ENCODE measurements around the gene CSF1. TPM values are rescaled to one million over a fixed set of nuclear protein-coding genes. Genes with fewer than 3 reads are reported as not detected.
A peak's percentile ranks its signal among the peaks of the same experiment; 100 is the strongest.

The CSF1 gene
- total RNA-seq, 3 donors from 2014 or later, result 6.5 to 34.4 (median 19.9) TPM

DNA sequence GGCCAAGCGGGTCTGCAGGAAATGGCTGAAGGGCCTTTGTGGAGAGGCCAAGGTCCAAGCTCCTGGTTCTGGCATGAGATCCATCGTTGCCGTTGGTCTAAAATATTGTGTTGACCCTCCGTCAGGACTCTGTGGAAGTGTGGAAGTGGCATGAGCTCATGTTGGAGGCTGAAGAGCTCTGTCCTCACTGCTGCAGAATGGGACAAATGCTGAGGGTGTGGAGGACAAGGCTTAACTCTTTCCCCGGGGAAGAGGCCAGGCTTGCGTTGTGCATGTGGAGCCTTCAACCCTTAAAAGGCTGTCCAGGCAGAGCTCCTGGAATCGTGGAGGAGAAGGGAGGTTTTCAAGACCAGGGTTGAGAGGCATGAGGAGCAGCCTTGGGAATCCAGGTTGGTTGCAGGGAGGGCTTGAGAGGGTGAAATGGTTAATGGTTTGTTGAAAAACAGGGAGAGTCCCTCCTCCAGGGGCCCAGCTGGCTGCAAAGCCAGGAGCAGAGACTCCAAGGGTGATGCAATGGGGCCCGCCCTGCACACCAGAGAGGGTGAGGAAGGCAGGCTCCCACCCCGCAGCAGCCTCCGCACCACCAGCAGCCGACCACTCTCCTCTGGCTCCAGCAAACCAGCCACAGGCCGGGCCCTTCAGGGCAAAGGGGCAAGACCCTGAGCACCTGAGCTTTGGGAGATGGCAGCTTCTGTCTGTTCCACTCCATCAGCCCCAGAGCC lies 67.2 kb downstream of the CSF1 start:
- Histone ChIP-seq H3K36me3 (ENCODE audit: low read depth) (no peaks in the 10 kb centered on the region), H3K4me3 (no peak overlapping the region), H3K4me1 (ENCODE audit: low read depth) (peaks cover 14% of the 10 kb centered on the region), H3K9me3 (no peaks in the 10 kb centered on the region)
- peak in 1 of 3 donors; percentile 55 for DNase-seq
- TF ChIP-seq, protein P1, sequence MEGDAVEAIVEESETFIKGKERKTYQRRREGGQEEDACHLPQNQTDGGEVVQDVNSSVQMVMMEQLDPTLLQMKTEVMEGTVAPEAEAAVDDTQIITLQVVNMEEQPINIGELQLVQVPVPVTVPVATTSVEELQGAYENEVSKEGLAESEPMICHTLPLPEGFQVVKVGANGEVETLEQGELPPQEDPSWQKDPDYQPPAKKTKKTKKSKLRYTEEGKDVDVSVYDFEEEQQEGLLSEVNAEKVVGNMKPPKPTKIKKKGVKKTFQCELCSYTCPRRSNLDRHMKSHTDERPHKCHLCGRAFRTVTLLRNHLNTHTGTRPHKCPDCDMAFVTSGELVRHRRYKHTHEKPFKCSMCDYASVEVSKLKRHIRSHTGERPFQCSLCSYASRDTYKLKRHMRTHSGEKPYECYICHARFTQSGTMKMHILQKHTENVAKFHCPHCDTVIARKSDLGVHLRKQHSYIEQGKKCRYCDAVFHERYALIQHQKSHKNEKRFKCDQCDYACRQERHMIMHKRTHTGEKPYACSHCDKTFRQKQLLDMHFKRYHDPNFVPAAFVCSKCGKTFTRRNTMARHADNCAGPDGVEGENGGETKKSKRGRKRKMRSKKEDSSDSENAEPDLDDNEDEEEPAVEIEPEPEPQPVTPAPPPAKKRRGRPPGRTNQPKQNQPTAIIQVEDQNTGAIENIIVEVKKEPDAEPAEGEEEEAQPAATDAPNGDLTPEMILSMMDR (IDR thresholded peaks at IDR 0.05), result no peak
- ATAC-seq, result no peak
- intact Hi-C loops (cut with DNase I, micrococcal nuclease), result no loop called here

DNA sequence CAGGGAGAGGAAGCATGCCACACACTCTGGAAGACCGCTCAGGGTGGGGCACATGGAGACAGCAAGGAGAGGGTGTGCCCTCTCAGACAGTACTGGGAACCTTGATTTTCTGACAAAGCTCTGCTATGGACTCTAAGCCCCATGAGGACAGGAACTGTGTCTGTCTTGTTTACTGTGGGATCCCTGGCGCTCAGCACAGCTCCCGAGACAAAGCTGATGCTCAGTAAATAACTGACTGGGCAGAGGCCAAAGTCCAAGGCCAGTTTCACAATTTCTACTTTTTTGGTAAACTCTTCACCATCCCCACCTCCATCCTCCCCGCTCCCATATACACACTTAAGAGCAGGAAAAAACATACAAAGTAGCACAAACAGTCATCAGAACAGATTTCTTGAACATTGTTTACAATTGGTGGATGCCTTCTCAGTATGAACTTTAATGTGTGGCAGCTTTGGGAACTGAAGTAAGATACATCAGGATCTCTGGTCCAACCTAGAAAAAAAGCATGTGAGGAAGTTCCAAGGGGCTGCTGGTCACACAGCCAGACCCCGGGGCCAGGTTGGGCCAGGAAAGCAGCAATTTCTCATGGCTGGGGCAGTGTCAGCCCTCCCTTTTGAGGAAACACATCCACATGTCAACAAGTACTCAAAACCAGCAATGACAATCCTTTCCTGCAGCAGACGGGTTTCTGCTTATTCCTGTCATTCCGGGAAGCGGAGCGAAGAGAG lies 68.3 kb downstream of the CSF1 start:
- H3K4me1 ChIP-seq (ENCODE audit: low read depth), result peaks cover 14% of the 10 kb centered on the region
- H3K36me3 ChIP-seq (ENCODE audit: low read depth), result no peaks in the 10 kb centered on the region
- H3K4me3 ChIP-seq, result no peak overlapping the region
- intact Hi-C loops (cut with DNase I, micrococcal nuclease), result no loop called here
- ATAC-seq, result peak; percentile 4
- H3K9me3 ChIP-seq, result no peaks in the 10 kb centered on the region
- TF ChIP-seq, protein P1 (IDR thresholded peaks at IDR 0.05), result no peak
- peak in 1 of 3 donors; percentile 26 for DNase-seq

DNA sequence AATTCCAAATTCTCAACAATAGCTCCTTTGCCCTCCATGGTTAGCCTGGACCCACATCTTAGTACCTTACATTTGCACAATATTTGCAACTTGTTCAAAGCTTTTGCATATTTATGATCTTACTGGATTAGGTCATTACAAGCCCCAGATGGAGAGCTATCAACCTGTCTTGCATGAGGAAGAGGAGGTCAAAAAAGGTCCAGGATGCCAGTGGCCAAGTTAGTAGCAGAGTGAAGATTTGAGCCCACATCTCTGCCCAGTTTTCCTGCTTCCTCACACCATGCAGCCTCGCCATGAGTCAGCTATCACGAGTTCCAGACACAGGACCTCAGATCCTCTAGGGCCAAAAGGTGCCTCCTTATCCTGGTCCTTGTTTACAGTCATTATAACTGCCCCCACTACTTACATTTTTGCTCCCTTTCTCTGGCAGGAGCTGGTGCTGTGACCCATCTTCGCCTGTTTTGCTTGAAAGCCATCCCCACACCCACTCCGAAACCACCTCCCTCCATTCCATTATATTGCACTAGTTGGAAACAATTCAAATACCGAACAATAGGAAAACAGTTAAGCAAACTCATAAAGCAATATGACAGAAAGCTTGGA lies 68.9 kb downstream of the CSF1 start:
- H3K9me3 ChIP-seq, result no peaks in the 10 kb centered on the region
- DNase-seq, result peak in 1 of 3 donors; percentile 22
- H3K4me1 ChIP-seq (ENCODE audit: low read depth), result peaks cover 14% of the 10 kb centered on the region
- TF ChIP-seq, protein P1 (IDR thresholded peaks at IDR 0.05), result no peak
- ATAC-seq, result no peak
- H3K4me3 ChIP-seq, result no peak overlapping the region
- H3K36me3 ChIP-seq (ENCODE audit: low read depth), result no peaks in the 10 kb centered on the region
- intact Hi-C loops (cut with DNase I, micrococcal nuclease), result loop anchor here (5.0 to 10.0 kb wide), 3 partner anchors 202 to 435 kb away; partner anchors contain the start of gene GNAI3 (in 1 of the 2)

Other genes starting within 250 kb of the CSF1 start
- 10 to 100 TPM; 23.8 to 87.7 (median 41.0) TPM for gene GSTM2, start 242.8 kb upstream of the CSF1 start, total RNA-seq
- gene GSTM1, start 223.0 kb upstream of the CSF1 start, total RNA-seq, result 10 to 100 TPM; 18.0 to 30.6 (median 20.0) TPM
- 1 to 10 TPM; 2.5 to 6.1 (median 4.8) TPM for gene GSTM5, start 198.6 kb upstream of the CSF1 start, total RNA-seq
- gene GSTM3, start 169.8 kb upstream of the CSF1 start, total RNA-seq, result 10 to 100 TPM in 2 of 3 donors, 1 to 10 TPM in 1; 4.9 to 84.8 (median 12.4) TPM
- 100 to 1,000 TPM; 211 to 539 (median 356) TPM for gene EPS8L3, start 146.9 kb upstream of the CSF1 start, total RNA-seq
- gene AHCYL1, start 73.9 kb downstream of the CSF1 start, total RNA-seq, result 100 to 1,000 TPM in 1 of 3 donors, 10 to 100 TPM in 2; 87.5 to 116 (median 87.8) TPM
- gene STRIP1, start 123.8 kb downstream of the CSF1 start, total RNA-seq, result 10 to 100 TPM; 36.6 to 54.8 (median 43.4) TPM
- gene ALX3, start 159.8 kb downstream of the CSF1 start, total RNA-seq, result not detected
- gene UBL4B, start 201.6 kb downstream of the CSF1 start, total RNA-seq, result not detected
- gene SLC6A17, start 239.6 kb downstream of the CSF1 start, total RNA-seq, result under 1 TPM; 0.06 to 0.73 (median 0.10) TPM